MG63 (cell line): ENCODE measurements around the gene HES1. TPM values are rescaled to one million over a fixed set of nuclear protein-coding genes. Genes with fewer than 3 reads are reported as not detected.
A peak's percentile ranks its signal among the peaks of the same experiment; 100 is the strongest.

Experiments
- DNase-seq: peaks from one replicate; pipeline ENCODE4 v3.0.0-alpha.2; 2020
- H3K27me3 ChIP-seq: fragments of 250-450 bp; sonication (Bioruptor Pico); 2 replicates; pipeline ENCODE4 v1.5.1; 2020; ENCODE audit warnings: mild to moderate bottlenecking, moderate library complexity
- H3K36me3 ChIP-seq: fragments of 250-450 bp; sonication (Bioruptor Pico); 2 replicates; pipeline ENCODE4 v1.5.1; 2020; ENCODE audit warnings: mild to moderate bottlenecking, moderate library complexity
- H3K4me3 ChIP-seq: fragments of 250-450 bp; sonication (Bioruptor Pico); 2 replicates; pipeline ENCODE4 v1.5.1; 2020; ENCODE audit warnings: mild to moderate bottlenecking, moderate library complexity
- H3K9me3 ChIP-seq: fragments of 250-450 bp; sonication (Bioruptor Pico); 2 replicates; pipeline ENCODE4 v1.5.1; 2020; ENCODE audit warnings: mild to moderate bottlenecking, moderate library complexity
- total RNA-seq: library from RNA; depleted of rRNA; stranded (reverse); fragments of >200 nt; shearing (Covaris generic); gene quantifications from 2 replicates; pipeline ENCODE4 v1.2.3, GENCODE V29; 2014; ENCODE audit warnings: low replicate concordance

HES1 gene
- total RNA-seq, 1 experiment from 2014 or later = 17.7 TPM

GRCh38 chr3:194168994-194169393 is 33.0 kb downstream of the HES1 start:
- Histone ChIP-seq H3K27me3 (no peaks in the 10 kb centered on the region), H3K36me3 (no peaks in the 10 kb centered on the region), H3K9me3 (no peaks in the 10 kb centered on the region), H3K4me3 (no peak overlapping the region)
- DNase-seq = peak; percentile 25

- Histone ChIP-seq H3K36me3 (no peaks in the 10 kb centered on the region), H3K4me3 (no peak overlapping the region), H3K27me3 (no peaks in the 10 kb centered on the region), H3K9me3 (no peaks in the 10 kb centered on the region)
- DNase-seq = no peak
Measured at GRCh38 chr3:194169595-194169994, 33.6 kb downstream of the HES1 start.

- Histone ChIP-seq H3K4me3 (no peak overlapping the region), H3K27me3 (no peaks in the 10 kb centered on the region), H3K36me3 (no peaks in the 10 kb centered on the region)
Measured at GRCh38 chr3:194170793-194171192, 34.8 kb downstream of the HES1 start.

GRCh38 chr3:194174406-194174805 is 38.5 kb downstream of the HES1 start:
- H3K27me3 ChIP-seq = no peaks in the 10 kb centered on the region; the same call in 1 of the 2 replicates

More at GRCh38 chr3:194170793-194171192, 34.8 kb downstream of the HES1 start:
- no peaks in the 10 kb centered on the region for H3K9me3 ChIP-seq
- no peak for DNase-seq

GRCh38 chr3:194174980-194175379 is 39.0 kb downstream of the HES1 start:
- H3K36me3 ChIP-seq = no peaks in the 10 kb centered on the region
- no peak overlapping the region for H3K4me3 ChIP-seq
- no peaks in the 10 kb centered on the region; the same call in 1 of the 2 replicates for H3K27me3 ChIP-seq
- H3K9me3 ChIP-seq = no peaks in the 10 kb centered on the region
- DNase-seq = no peak

More at GRCh38 chr3:194174406-194174805, 38.5 kb downstream of the HES1 start:
- no peak for DNase-seq
- Histone ChIP-seq H3K4me3 (no peak overlapping the region), H3K36me3 (no peaks in the 10 kb centered on the region), H3K9me3 (no peaks in the 10 kb centered on the region)

GRCh38 chr3:194176274-194176991 is 40.5 kb downstream of the HES1 start:
- no peaks in the 10 kb centered on the region for H3K36me3 ChIP-seq
- no peaks in the 10 kb centered on the region; the same call in 1 of the 2 replicates for H3K27me3 ChIP-seq
- DNase-seq = no peak
- no peaks in the 10 kb centered on the region for H3K9me3 ChIP-seq
- H3K4me3 ChIP-seq = no peak overlapping the region

GRCh38 chr3:194177141-194177540 is 41.2 kb downstream of the HES1 start:
- no peaks in the 10 kb centered on the region; the same call in 1 of the 2 replicates for H3K27me3 ChIP-seq

GRCh38 chr3:194178128-194178527 is 42.2 kb downstream of the HES1 start:
- Histone ChIP-seq H3K36me3 (no peaks in the 10 kb centered on the region), H3K27me3 (no peaks in the 10 kb centered on the region; the same call in 1 of the 2 replicates), H3K4me3 (no peak overlapping the region), H3K9me3 (no peaks in the 10 kb centered on the region)
- DNase-seq = no peak

More at GRCh38 chr3:194177141-194177540, 41.2 kb downstream of the HES1 start:
- H3K9me3 ChIP-seq = no peaks in the 10 kb centered on the region
- no peak overlapping the region for H3K4me3 ChIP-seq
- no peaks in the 10 kb centered on the region for H3K36me3 ChIP-seq
- DNase-seq = no peak

- DNase-seq = peak; percentile 84
- no peaks in the 10 kb centered on the region for H3K9me3 ChIP-seq
- H3K4me3 ChIP-seq = no peak overlapping the region
- H3K27me3 ChIP-seq = no peaks in the 10 kb centered on the region; the same call in 1 of the 2 replicates
- H3K36me3 ChIP-seq = no peaks in the 10 kb centered on the region
Measured at GRCh38 chr3:194178669-194179068, 42.7 kb downstream of the HES1 start.

GRCh38 chr3:194180570-194180969 is 44.6 kb downstream of the HES1 start:
- H3K9me3 ChIP-seq = no peaks in the 10 kb centered on the region
- H3K27me3 ChIP-seq = no peaks in the 10 kb centered on the region; the same call in 1 of the 2 replicates

GRCh38 chr3:194181612-194182529 is 45.9 kb downstream of the HES1 start:
- H3K9me3 ChIP-seq = no peaks in the 10 kb centered on the region
- DNase-seq = no peak
- no peak overlapping the region for H3K4me3 ChIP-seq
- H3K27me3 ChIP-seq = no peaks in the 10 kb centered on the region
- no peaks in the 10 kb centered on the region for H3K36me3 ChIP-seq

More at GRCh38 chr3:194180570-194180969, 44.6 kb downstream of the HES1 start:
- no peak for DNase-seq
- Histone ChIP-seq H3K4me3 (no peak overlapping the region), H3K36me3 (no peaks in the 10 kb centered on the region)

- no peak for DNase-seq
Measured at GRCh38 chr3:194183271-194183670, 47.3 kb downstream of the HES1 start.

GRCh38 chr3:194184265-194184751 is 48.4 kb downstream of the HES1 start:
- DNase-seq = no peak
- H3K36me3 ChIP-seq = no peaks in the 10 kb centered on the region
- no peaks in the 10 kb centered on the region for H3K27me3 ChIP-seq
- H3K9me3 ChIP-seq = no peaks in the 10 kb centered on the region
- no peak overlapping the region for H3K4me3 ChIP-seq

More at GRCh38 chr3:194183271-194183670, 47.3 kb downstream of the HES1 start:
- Histone ChIP-seq H3K36me3 (no peaks in the 10 kb centered on the region), H3K9me3 (no peaks in the 10 kb centered on the region), H3K4me3 (no peak overlapping the region), H3K27me3 (no peaks in the 10 kb centered on the region)

- H3K36me3 ChIP-seq = no peaks in the 10 kb centered on the region
- no peak for DNase-seq
- H3K27me3 ChIP-seq = no peaks in the 10 kb centered on the region
- H3K9me3 ChIP-seq = no peaks in the 10 kb centered on the region
- no peak overlapping the region for H3K4me3 ChIP-seq
Measured at GRCh38 chr3:194184801-194185200, 48.9 kb downstream of the HES1 start.

GRCh38 chr3:194185221-194185620 is 49.3 kb downstream of the HES1 start:
- DNase-seq = no peak
- H3K4me3 ChIP-seq = no peak overlapping the region
- no peaks in the 10 kb centered on the region for H3K36me3 ChIP-seq
- no peaks in the 10 kb centered on the region for H3K9me3 ChIP-seq
- no peaks in the 10 kb centered on the region for H3K27me3 ChIP-seq

GRCh38 chr3:194187233-194187944 is 51.4 kb downstream of the HES1 start:
- Histone ChIP-seq H3K27me3 (no peaks in the 10 kb centered on the region), H3K36me3 (no peaks in the 10 kb centered on the region), H3K9me3 (no peaks in the 10 kb centered on the region), H3K4me3 (no peak overlapping the region)
- no peak for DNase-seq
